ENCODE measurements around the gene SUPT20HL2. TPM values are rescaled to one million over a fixed set of nuclear protein-coding genes. Genes with fewer than 3 reads are reported as not detected.

SUPT20HL2 gene
- total and polyA plus RNA-seq, 2 donors (not counting 3 experiments of a cell fraction or from before 2014, with no cell fraction given): not detected

- Histone ChIP-seq H3K27ac (ENCODE audit: insufficient read depth, low read depth, low read length) (no peak overlapping the region), H3K9me3 (replicated peaks; ENCODE audit: control insufficient read depth, insufficient read depth, low read length) (no peaks in the 10 kb centered on the region), H3K4me1 (ENCODE audit: control insufficient read depth, extremely low read depth, insufficient read depth, low read length) (no peaks in the 10 kb centered on the region), H3K36me3 (ENCODE audit: control insufficient read depth in 2 of 2, extremely low read depth in 1 of 2, insufficient read depth in 2 of 2, low read length in 2 of 2) (no peaks in the 10 kb centered on the region), H2AFZ (ENCODE audit: low read depth, low read length) (no peak overlapping the region), H3K4me2 (ENCODE audit: insufficient read depth, low read length) (no peak overlapping the region), H3K4me3 (replicated peaks in 1 of 3; ENCODE audit: insufficient read depth in 1 of 3, low read depth in 1 of 3, low read length in 3 of 3) (no peak overlapping the region), H3K9me1 (replicated peaks; ENCODE audit: control insufficient read depth, extremely low read depth, insufficient read depth, low read length) (no peaks in the 10 kb centered on the region), H3K27me3 (ENCODE audit: control insufficient read depth in 2 of 2, insufficient read depth in 2 of 2, low read length in 2 of 2) (no peaks in the 10 kb centered on the region), H4K20me1 (replicated peaks; ENCODE audit: control insufficient read depth, extremely low read depth, insufficient read depth, low read length) (no peaks in the 10 kb centered on the region), H3K9ac (replicated peaks; ENCODE audit: extremely low read depth, insufficient read depth, low read length) (no peak overlapping the region), H3K79me2 (ENCODE audit: control insufficient read depth, insufficient read depth, low read length) (no peaks in the 10 kb centered on the region)
- CTCF ChIA-PET: interaction anchor here (1.1 to 1.5 kb wide), 2 partner anchors 10 to 23 kb away, joined by 3 to 4 read pairs; no protein-coding TSS in a partner anchor
- intact Hi-C loops (cut with micrococcal nuclease) (no loop called here), dilution Hi-C loops (cut with MboI; ENCODE audit: extremely low pct_ligation_motif_present, low sequenced_read_pairs) (no loop called here)
- FAIRE-seq: no peak
- POLR2A ChIA-PET: interaction anchor here (0.6 kb wide), 1 partner anchor 10 kb away, joined by 4 read pairs; no protein-coding TSS in a partner anchor
- peak; percentile 7 for DNase-seq (ENCODE audit: low read depth, low spot score)
- TF ChIP-seq JUN (IDR thresholded peaks at IDR 0.05; ENCODE audit: borderline replicate concordance, insufficient read depth, insufficient read length, low read depth): no peak
- no peak for TF ChIP-seq MYC (IDR thresholded peaks at IDR 0.05; ENCODE audit: low read depth, low read length)
- TF ChIP-seq GATA2 (IDR thresholded peaks at IDR 0.05; ENCODE audit: insufficient read depth, insufficient read length, low read depth, low read length): no peak
- no peak for TF ChIP-seq FOS (IDR thresholded peaks at IDR 0.05; ENCODE audit: borderline replicate concordance, insufficient read depth, low read length)
- TF ChIP-seq POLR2A (IDR thresholded peaks at IDR 0.05; ENCODE audit: low read depth, low read length): no peak
- TF ChIP-seq EZH2 (IDR thresholded peaks at IDR 0.05; ENCODE audit: borderline replicate concordance, low read depth, low read length, severe bottlenecking): no peak
- TF ChIP-seq CTCF (IDR thresholded peaks at IDR 0.05; ENCODE audit: extremely low read depth in 1 of 2, insufficient read depth in 1 of 2, low read depth in 1 of 2, low read length in 2 of 2): no peak
- no peak for TF ChIP-seq POLR2AphosphoS5 (IDR thresholded peaks at IDR 0.05; ENCODE audit: insufficient read depth, low read depth, low read length)
- BruUV-seq (replicated peaks): no TSS peak
Observed at GRCh38 chrX:24347881-24348280, 34.0 kb upstream of the SUPT20HL2 start.
